Uterus (tissue), 2 donors: ENCODE results near the gene EPHA4.

Source experiments
- CTCF ChIP-seq, 4 experiments: fragments of 200-600 bp in 2 of 4; fragments of 450-650 bp in 2 of 4; sonication (generic) in 2 of 4; IDR thresholded peaks; one replicate each; pipeline ENCODE4 v1.5.1; 2016 to 2019; ENCODE audit warnings: antibody characterized with exemption in 4 of 4, mild to moderate bottlenecking in 2 of 4, moderate library complexity in 1 of 4
- POLR2A ChIP-seq, 2 donors: fragments of 450-650 bp; IDR thresholded peaks; one replicate each; pipeline ENCODE4 v1.6.1; 2016; ENCODE audit warnings: antibody characterized with exemption in 2 of 2, mild to moderate bottlenecking in 1 of 2, moderate library complexity in 1 of 2

- TF ChIP-seq POLR2A (IDR thresholded peaks at IDR 0.05) (no peak), CTCF (IDR thresholded peaks at IDR 0.05) (no peak)
Observed at GRCh38 chr2:221477714-221478484, 94.2 kb downstream of the EPHA4 start.
